ENCODE measurements around the gene CDON. TPM values are rescaled to one million over a fixed set of nuclear protein-coding genes. Genes with fewer than 3 reads are reported as not detected.

Gene CDON
- total and polyA plus RNA-seq, 2 of the 13 experiments (the other 11 are each of a cell fraction or from before 2014, with no cell fraction given): 9.6 to 12.8 TPM

- TF ChIP-seq SKIL (CRISPR knock-in tag; IDR thresholded peaks at IDR 0.05; ENCODE audit: borderline replicate concordance): peak; percentile 71; the same call in 1 of the 2 replicates
- no peak for TF ChIP-seq BHLHE40 (IDR thresholded peaks at IDR 0.05; ENCODE audit: low read length)
- TF ChIP-seq CENPT (CRISPR knock-in tag; IDR thresholded peaks at IDR 0.05; ENCODE audit: low read depth): no peak
- TF ChIP-seq ZSCAN20 (CRISPR knock-in tag; IDR thresholded peaks at IDR 0.05; ENCODE audit: borderline replicate concordance): 0 out of 2 replicates have a peak, but pooled peaks have one; percentile 51
- peak; percentile 75 for TF ChIP-seq MED1 (CRISPR knock-in tag; IDR thresholded peaks at IDR 0.05)
- TF ChIP-seq ZNF460 (CRISPR knock-in tag; IDR thresholded peaks at IDR 0.05; ENCODE audit: borderline replicate concordance): no peak
- TF ChIP-seq SIX1 (CRISPR knock-in tag; IDR thresholded peaks at IDR 0.05; ENCODE audit: borderline replicate concordance): no peak
- TF ChIP-seq ZNF772 (CRISPR knock-in tag; IDR thresholded peaks at IDR 0.05): peak; percentile 54; the same call in 1 of the 2 replicates
- TF ChIP-seq LCORL (IDR thresholded peaks at IDR 0.05): no peak
- peak; percentile 82 for TF ChIP-seq LCORL (CRISPR knock-in tag; IDR thresholded peaks at IDR 0.05)
- no peak for TF ChIP-seq ZNF138 (CRISPR knock-in tag; IDR thresholded peaks at IDR 0.05; ENCODE audit: low read depth)
- TF ChIP-seq TFAP4 (IDR thresholded peaks at IDR 0.05; ENCODE audit: borderline replicate concordance, low read depth): peak; percentile 58; the same call in 1 of the 2 replicates
- no peak for TF ChIP-seq ZNF333 (CRISPR knock-in tag; IDR thresholded peaks at IDR 0.05; ENCODE audit: borderline replicate concordance)
- no peak for TF ChIP-seq ZNF20 (CRISPR knock-in tag; IDR thresholded peaks at IDR 0.05)
- 0 out of 2 replicates have a peak, but pooled peaks have one; percentile 12 for TF ChIP-seq THAP11 (CRISPR knock-in tag; IDR thresholded peaks at IDR 0.05)
- peak; percentile 34; the same call in 1 of the 2 replicates for TF ChIP-seq PHF8 (CRISPR knock-in tag; IDR thresholded peaks at IDR 0.05)
- peak; percentile 28; the same call in 1 of the 2 replicates for TF ChIP-seq RAD21 (CRISPR knock-in tag; IDR thresholded peaks at IDR 0.05)
- no peak for TF ChIP-seq MED13 (CRISPR knock-in tag; IDR thresholded peaks at IDR 0.05)
- 0 out of 2 replicates have a peak, but pooled peaks have one; percentile 25 for TF ChIP-seq POGZ (CRISPR knock-in tag; IDR thresholded peaks at IDR 0.05)
- TF ChIP-seq ZNF12 (CRISPR knock-in tag; IDR thresholded peaks at IDR 0.05): 0 out of 2 replicates have a peak, but pooled peaks have one; percentile 69
- peak; percentile 27; the same call in 1 of the 2 replicates for TF ChIP-seq ZNF709 (CRISPR knock-in tag; IDR thresholded peaks at IDR 0.05)
- TF ChIP-seq YEATS2 (CRISPR knock-in tag; IDR thresholded peaks at IDR 0.05; ENCODE audit: borderline replicate concordance): no peak; the same call in 1 of the 2 replicates
- peak; percentile 73; the same call in 1 of the 2 replicates for TF ChIP-seq PHF21A (CRISPR knock-in tag; IDR thresholded peaks at IDR 0.05)
- no peak for TF ChIP-seq ZNF703 (CRISPR knock-in tag; IDR thresholded peaks at IDR 0.05; ENCODE audit: borderline replicate concordance)
- TF ChIP-seq IRX3 (CRISPR knock-in tag; IDR thresholded peaks at IDR 0.05; ENCODE audit: borderline replicate concordance, low read depth): no peak
- TF ChIP-seq FOXA3 (CRISPR knock-in tag; IDR thresholded peaks at IDR 0.05): peak; percentile 74
- TF ChIP-seq TAF1 (CRISPR knock-in tag; IDR thresholded peaks at IDR 0.05): no peak
- peak; percentile 67; the same call in 1 of the 2 replicates for TF ChIP-seq ZSCAN9 (CRISPR knock-in tag; IDR thresholded peaks at IDR 0.05; ENCODE audit: borderline replicate concordance)
Observed at GRCh38 chr11:125925247-125925740, 137.4 kb downstream of the CDON start (continued).

All from HepG2 (cell line).